Superior temporal gyrus (tissue), 1 donor: ENCODE measurements around the gene COX19.
"Not testable (repeated sequence)": the region's sequence is repeated elsewhere in the genome, so short reads cannot be mapped to it uniquely, and the experiment has no call there.

Experiments used
- DNase-seq: peaks from one replicate; pipeline ENCODE4 v3.0.0-alpha.2; 2016; ENCODE audit errors: extremely low spot score

Gene COX19

GRCh38 chr7:960972-961371, 14.4 kb downstream of the COX19 start:
- not testable (repeated sequence) for DNase-seq

GRCh38 chr7:960269-960871, 15.0 kb downstream of the COX19 start:
- DNase-seq, result no peak

GRCh38 chr7:959740-960139, 15.6 kb downstream of the COX19 start:
- DNase-seq, result not testable (repeated sequence)

GRCh38 chr7:959271-959670, 16.1 kb downstream of the COX19 start:
- DNase-seq, result no peak

GRCh38 chr7:958221-959200, 16.8 kb downstream of the COX19 start:
- DNase-seq, result no peak

GRCh38 chr7:957418-958220, 17.7 kb downstream of the COX19 start:
- DNase-seq, result no peak

GRCh38 chr7:956031-956430, 19.3 kb downstream of the COX19 start:
- DNase-seq, result no peak

- peak; percentile 69 for DNase-seq
Measured at GRCh38 chr7:954330-955238, 20.8 kb downstream of the COX19 start, which contains the start of gene ADAP1. ADAP1 (minus strand) TSS chr7:954680; CDS start chr7:954477, 203 bp downstream.

- peak; percentile 81 for DNase-seq
Measured at GRCh38 chr7:953547-954327, 21.6 kb downstream of the COX19 start.

GRCh38 chr7:952548-953441, 22.6 kb downstream of the COX19 start:
- no peak for DNase-seq

GRCh38 chr7:951881-952547, 23.3 kb downstream of the COX19 start:
- no peak for DNase-seq

- DNase-seq, result no peak
Measured at GRCh38 chr7:949021-949934, 26.1 kb downstream of the COX19 start.

GRCh38 chr7:947391-948210, 27.7 kb downstream of the COX19 start:
- DNase-seq, result no peak

GRCh38 chr7:946256-946996, 28.9 kb downstream of the COX19 start:
- no peak for DNase-seq

- DNase-seq, result no peak
Measured at GRCh38 chr7:945556-946255, 29.6 kb downstream of the COX19 start.
